Hepatocyte (in vitro differentiated cells): Measurements from ENCODE around the gene FAM131C.

ENCODE experiments used
- CTCF ChIP-seq: fragments of 200-600 bp; sonication (generic); IDR thresholded peaks from 2 replicates; pipeline ENCODE4 v1.5.1; 2016; ENCODE audit warnings: antibody characterized with exemption, mild to moderate bottlenecking; ENCODE audit not compliant: poor library complexity
- EZH2phosphoT487 ChIP-seq: fragments of 200-600 bp; sonication (generic); IDR thresholded peaks from one replicate; pipeline ENCODE4 v1.6.1; 2018; ENCODE audit warnings: antibody characterized with exemption, mild to moderate bottlenecking, low read depth, moderate library complexity; ENCODE audit not compliant: unreplicated experiment, severe bottlenecking

DNA sequence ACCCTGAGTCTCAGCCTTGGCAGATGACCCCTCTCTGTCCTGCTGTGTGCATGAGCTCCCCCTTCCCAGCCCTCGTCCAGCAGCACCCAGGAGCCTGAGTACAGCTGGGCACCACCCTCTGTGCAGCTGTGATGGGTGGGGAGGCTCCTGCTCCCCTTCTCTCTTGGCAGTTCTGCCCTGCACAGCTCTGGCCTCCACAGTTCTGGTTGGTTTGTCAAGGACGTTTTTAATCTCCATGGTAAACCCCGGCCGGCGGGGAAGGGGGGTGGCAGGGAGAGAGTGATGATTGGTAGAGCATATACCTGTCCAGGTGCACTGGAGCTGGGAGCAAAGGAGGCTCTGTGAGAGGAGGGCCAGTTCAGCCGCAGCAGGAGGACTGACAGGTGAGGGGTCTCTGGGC, 51.8 kb downstream of the FAM131C start, which contains the start of gene CLCNKA:
- TF ChIP-seq CTCF = no peak
- TF ChIP-seq EZH2phosphoT487 = no peak
